HG03469 (cell line): ENCODE results near the gene ARID2.

ENCODE experiments used
- ATAC-seq: cut with Tn5 transposase; IDR thresholded peaks from one replicate; pipeline ENCODE4 v1.9.1; 2021; ENCODE audit warnings: mild to moderate bottlenecking, moderate library complexity, moderate number of reproducible peaks; ENCODE audit not compliant: unreplicated experiment

ARID2 gene

DNA sequence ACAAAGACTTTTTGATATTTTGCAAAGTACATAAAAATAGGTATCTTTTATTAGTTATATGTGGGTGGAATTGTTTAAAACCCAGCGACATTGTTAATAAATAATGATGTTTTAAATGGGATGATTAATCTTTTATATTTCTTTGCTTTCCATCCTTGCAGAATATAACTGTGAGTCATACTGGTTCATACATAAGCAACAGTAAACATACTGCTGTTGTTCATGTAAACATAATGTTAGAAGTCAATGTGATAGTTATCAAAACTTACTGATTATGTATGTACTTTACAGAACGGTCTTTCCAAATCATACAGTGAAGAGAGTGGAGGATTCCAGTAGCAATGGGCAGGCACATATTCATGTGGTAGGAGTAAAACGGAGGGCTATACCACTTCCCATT lies 119.8 kb downstream of the ARID2 start:
- ATAC-seq, result no peak

DNA sequence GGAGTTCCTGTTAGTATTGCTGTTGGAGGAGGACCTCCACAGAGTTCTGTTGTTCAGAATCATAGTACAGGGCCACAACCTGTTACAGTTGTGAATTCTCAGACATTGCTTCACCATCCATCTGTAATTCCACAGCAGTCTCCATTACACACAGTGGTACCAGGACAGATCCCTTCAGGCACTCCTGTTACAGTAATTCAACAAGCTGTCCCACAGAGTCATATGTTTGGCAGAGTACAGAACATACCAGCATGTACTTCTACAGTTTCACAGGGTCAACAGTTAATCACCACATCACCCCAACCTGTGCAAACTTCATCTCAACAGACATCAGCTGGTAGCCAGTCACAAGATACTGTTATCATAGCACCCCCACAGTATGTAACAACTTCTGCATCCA lies 120.8 kb downstream of the ARID2 start:
- no peak for ATAC-seq

DNA sequence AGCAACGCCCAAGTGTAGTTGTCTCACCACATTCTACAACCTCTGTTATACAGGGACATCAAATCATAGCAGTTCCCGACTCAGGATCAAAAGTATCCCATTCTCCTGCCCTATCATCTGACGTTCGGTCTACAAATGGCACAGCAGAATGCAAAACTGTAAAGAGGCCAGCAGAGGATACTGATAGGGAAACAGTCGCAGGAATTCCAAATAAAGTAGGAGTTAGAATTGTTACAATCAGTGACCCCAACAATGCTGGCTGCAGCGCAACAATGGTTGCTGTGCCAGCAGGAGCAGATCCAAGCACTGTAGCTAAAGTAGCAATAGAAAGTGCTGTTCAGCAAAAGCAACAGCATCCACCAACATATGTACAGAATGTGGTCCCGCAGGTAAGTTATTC lies 123.0 kb downstream of the ARID2 start:
- ATAC-seq, result no peak

DNA sequence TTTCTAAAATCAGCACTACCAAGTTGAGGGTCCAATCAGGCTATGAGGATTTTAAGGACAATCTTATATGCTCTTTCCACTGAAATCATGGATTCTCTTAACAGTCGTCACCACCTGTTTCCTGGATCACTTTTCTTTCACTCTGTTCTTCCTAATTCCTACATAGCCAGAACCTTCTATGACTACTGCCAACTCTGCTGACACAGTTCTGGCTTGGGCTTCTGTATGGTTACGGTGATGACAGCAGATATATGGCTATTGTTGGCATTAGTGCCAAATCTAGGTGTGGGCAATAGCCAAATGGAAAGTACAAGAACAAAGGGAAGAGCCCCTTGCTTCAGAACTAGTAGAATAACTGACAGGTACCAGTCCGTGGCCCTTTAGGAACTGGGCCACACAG lies 124.0 kb downstream of the ARID2 start:
- no peak for ATAC-seq

DNA sequence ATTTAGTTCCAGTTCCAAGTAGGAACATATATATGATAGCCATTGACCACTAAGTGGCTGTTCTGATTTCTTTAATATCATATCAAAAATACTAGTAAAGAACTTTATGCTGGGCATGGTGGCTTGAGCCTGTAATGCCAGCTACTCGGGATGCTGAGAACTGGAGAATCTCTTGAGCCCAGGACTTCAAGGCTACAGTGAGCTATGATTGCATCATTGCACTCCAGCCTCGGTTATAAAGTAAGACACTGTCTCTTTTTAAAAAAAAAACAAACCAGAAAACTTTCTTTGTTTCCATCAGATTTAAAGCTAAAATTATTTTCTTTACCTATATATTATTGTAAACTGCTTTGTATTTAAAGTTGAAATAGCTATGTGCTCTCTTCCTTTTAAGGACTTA lies 133.8 kb downstream of the ARID2 start:
- ATAC-seq, result no peak

DNA sequence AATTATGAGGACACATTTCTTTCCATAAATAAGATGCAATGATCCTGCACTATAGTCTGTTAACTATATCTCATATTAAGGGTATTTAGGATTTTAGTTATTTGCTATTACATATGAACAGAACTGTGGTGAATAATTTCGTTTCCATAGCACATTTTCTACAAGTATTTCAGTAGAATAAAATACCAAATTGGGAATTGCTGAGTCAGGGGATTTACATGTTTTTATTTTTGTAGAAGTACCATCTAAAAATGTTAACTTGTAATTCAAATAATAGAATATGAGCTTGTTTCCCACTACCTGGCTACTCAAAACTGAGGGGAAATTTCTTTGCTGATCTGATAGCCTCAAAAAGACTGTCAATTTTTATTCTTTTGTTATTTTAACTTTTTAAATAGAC lies 136.8 kb downstream of the ARID2 start:
- no peak for ATAC-seq

DNA sequence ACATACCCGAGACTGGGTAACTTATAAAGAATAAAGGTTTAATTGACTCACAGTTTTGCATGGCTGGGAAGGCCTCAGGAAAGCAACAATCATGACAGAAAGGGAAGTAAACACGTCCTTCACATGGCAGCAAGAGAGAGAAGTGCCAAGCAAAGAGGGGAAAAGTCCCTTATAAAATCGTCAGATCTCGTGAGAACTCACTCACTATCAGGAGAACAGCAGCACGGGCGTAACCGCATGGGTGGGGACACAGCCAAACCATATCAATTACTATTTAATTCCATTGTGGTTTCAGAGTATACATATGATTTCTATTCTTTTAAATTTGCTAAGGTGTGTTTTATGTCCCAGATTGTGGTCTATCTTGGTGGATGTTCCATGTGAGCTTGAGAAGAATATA lies 142.9 kb downstream of the ARID2 start:
- ATAC-seq, result no peak

DNA sequence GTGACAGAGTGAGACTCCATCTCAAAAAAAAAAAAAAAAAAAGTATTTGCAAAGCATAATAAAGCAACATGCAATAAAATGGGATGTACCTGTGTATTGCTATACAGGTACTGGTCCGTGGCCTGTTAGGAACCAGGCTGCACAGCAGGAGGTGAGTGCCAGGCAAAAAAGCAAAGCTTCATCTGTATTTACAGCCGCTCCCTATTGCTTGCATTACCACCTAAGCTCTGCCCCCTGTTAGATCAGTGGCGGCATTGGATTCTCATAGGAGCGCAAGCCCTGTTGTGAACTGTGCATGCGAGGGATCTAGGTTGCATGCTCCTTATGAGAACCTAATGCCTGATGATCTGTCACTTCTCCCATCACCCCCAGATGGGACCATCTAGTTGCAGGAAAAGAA lies 147.6 kb downstream of the ARID2 start:
- ATAC-seq, result no peak

DNA sequence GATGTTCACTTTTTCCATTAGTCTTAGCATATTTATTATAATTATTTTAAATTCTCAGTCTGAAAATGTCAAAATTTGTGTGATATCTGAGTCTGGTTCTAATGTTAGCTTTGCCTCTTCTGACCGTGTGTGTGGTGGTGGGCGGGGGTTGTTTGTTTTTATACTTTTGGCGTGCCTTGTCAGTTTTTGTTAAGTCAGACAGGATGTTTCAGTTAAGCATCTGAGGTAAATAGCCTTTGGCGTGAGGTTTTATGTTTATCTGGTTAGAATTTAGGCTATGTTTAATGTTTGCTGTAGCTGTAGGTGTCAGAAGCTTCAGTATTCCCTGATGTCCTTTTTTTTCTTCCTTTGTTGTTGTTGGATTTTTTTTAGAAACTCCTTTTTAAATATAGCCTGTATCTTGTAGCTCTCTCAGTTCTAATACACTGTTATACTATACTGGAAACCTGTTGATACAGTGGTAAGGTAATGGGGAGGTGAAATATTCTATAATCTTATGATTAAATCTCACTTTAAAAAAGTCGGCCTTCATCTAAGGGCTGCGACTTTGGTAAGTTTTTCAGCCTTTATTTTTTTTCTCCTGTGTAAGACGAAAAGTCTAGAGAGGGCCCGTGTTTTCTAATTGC lies 149.2 kb downstream of the ARID2 start:
- ATAC-seq, result no peak

DNA sequence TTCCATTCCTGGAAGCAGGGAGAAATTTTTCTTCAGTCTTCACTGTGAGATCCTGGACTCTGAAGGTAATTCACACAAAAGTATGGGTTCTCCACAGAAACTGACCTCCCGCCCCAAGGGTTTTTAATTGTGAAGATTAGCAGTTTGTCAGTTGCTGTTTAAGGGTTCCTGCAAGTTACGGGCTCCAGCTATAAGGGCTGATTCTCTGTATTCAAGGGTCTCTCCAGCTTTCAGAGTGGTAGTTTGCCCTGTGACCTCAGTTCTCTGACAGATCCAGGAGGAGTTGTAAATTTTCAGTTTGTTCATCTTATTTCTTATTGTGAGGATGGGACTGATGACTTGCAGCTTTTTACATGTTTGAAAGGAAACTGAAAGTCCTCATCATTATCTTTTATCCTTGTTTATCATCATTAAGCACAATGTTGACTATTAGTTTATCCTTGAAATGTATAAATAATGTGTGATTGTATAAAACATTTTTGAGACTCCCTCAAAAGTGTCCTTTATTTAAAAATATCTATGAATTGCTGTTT lies 149.9 kb downstream of the ARID2 start:
- ATAC-seq, result no peak

DNA sequence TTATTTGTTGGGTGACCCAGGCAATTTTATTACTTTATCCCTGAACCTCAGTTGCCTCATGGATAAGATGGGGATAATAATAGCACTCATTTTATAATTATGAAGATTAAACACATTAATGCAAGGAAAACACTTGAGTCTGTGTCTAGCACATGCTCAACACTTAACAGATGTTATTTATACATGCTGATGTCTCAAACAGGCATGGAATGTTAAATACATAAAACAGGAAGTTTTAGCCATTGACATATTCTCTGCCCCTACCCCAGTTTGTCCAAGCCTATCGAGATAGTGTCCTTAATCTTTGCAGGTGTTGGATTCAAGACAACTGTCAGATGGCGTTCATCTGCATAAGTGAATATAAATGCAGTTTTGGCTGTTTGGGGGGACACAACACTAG lies 151.0 kb downstream of the ARID2 start:
- ATAC-seq, result no peak

DNA sequence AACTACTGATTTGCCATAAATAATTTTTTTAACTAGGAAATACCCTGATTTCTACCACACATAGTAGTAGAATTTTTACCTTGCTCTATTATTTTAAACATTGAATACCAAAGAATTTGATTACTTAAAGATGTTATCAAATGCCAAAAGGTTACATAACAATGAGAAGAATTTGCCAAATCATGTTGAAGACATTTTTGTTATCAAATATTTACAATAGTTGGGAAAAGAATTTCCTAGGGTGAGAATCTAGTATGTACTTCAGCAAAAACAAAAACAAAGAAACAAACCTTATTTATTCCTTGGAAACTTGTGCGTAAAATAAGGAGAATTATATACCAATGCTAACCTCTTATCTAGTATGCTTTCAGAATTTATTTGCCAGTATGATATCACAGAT lies 153.7 kb downstream of the ARID2 start:
- ATAC-seq, result no peak

DNA sequence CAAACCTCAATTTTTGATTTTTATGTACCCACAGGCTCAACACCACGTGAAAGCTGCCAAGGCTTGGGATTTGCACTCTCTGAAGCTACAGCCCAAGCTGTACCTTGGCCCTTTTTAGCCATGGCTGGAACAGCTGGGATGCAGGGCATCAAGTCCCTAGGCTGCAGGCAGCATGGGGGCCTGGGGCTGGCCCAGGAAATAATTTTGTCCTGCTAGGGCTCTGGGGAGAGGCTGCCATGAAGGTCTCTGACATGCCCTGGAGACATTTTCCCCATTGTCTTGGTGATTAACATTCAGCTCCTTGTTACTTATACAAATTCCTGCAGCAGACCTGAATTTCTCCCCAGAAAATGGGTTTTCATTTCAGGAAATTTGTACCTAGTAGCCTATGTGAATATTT lies 157.2 kb downstream of the ARID2 start:
- ATAC-seq, result no peak

DNA sequence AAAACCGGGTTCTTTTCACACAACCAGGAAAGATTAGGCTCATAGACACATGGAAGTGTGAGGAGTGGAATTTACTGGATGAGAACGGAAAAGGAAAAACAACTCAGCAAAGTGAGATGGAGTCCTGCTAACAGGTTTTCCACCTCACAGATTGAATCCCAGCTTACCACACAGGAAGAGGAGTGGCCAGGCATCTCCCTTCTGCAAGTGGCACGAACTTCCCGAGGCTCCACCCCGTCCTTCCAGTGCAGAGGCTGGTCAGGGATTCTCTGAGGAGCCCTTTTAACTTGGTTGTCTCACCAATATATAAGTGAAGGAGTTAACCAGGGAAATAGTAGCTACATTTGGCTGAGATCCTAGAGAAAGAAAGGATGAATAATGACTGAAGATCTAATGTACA lies 158.0 kb downstream of the ARID2 start:
- ATAC-seq, result no peak

DNA sequence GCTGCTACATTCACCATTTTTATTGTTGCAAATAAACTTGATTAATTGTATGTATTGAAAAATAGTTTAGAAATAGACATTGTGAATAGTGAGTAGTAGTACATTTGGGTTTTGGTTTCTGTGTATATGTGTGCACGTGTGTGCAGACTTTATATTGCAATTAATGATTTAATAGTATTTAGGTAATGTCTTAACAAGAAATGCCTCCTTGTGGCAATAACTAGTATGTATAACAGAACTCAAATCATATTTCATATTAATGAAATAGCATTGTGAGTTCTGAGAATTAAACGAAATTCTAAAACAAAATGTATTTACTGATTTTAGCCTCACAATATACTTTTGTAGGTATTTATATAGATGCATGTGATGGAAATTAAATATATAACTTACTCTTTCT lies 160.8 kb downstream of the ARID2 start:
- ATAC-seq, result no peak

DNA sequence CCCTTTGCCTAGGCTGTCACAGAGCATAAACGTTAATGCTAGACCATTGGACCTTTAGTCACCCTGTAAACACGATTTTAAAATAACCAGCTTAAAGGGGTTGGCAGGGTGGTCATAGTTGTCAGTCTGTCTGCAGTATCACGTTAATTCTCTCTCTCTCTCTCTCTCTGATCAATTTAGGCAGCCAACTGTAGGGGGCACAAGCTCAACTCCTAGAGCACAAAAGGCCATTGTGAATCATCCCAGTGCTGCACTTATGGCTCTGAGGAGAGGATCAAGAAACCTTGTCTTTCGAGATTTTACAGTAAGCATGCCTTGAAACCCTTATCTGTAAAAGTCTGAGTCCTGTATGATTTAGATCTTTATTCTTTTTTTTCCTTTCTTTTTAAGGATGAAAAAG lies 163.7 kb downstream of the ARID2 start:
- no peak for ATAC-seq

DNA sequence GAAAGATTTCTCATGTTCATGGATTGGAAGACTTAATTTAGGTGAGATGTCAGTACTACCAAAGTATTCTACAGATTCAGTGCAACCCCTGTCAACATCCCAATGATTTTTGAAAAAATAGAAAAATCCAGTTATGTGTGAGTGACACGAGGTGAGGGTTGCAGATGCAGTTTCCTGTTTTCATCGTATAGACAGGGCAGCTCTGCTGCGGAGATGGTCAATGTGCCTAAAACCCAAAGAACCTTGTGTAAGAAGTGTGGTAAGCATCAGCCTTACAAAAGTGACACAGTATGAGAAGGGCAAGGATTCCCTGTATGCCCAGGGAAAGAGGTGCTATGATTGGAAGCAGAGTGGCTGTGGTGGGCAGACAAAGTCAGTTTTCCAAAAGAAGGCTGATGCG lies 166.5 kb downstream of the ARID2 start:
- ATAC-seq, result no peak

DNA sequence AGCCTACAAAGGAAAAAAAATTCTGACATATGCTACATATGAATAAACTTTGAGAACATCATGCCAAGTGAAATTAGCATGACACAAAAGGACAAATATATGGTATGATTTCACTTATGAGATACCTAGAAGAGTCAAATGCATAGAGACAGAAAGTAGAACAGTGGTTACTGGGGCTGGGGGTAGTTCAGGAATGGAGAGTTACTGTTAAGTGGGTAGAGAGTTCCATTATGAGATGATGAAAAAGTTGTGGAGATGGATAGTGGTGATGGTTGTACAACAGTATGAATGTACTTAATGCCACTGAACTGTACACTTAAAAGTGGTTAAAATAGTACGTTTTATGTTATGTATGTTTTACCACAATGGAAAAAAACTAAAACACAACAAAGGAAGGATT lies 168.6 kb downstream of the ARID2 start:
- no peak for ATAC-seq

DNA sequence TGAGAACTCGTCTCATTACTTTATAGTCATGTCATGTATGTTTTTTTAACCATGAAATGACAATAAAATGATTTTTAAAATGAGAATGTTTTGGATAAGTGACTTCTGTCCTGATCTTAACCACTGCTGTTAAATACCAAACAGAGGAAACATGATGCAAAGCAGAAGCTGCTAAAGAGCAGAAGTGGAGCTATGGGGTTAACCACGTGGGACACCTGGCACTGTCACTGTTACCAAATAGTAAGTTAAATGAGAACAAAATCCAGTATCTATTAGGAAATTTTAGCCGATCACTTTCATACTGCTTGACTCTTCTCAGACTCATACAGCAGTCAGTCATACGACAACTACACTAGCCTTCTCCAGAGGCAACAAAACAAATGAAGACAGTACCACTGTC lies 178.4 kb downstream of the ARID2 start:
- no peak for ATAC-seq

DNA sequence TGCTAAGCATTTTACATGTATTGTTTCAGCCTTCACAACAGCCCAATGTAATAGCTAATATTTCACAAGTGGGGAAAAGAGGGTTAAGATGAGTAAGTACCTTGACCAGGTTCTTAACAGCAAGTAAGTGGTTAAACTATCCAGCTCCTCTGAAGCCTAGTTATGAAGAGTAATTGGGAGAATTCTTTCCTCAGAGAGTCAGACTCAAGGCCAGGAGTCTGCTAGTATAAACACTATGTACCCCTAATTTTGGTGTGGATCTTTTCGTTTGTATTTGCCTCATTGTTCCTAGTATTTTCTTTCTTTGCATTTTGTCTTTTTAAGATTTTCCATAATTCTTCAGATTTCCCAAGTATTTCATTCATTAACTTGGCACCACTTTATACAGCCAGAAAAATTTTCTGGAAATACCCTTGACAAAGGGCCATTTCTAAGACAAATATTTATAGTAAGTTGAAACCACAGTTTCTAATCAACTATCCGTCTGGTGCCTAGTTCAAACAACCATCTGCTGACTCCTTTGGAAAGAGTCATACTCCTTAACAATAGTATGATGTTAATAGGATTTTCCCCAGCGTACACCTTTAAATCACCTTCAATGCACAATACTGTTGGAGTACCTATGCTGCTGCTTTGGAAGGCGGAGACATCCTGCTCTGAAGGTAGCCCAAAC lies 179.7 kb downstream of the ARID2 start:
- no peak for ATAC-seq

DNA sequence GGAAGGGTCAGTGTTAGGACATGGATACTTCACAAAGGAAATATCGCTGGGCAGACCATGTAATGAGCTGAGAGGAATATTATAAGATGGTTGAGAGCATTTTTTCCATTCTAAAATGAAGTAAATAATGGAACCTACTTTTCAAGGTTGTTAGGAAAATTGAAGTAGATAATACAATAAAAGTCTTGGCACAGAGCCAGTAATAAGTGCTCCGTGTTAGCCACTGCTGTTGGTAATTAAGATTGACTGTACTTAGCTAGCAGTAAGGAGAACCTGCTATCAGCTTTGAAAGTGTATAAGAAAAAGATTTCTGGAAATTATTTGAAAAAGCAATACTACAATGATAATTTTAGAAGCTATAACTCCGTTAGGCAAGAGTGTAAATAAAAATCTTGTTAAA lies 183.3 kb downstream of the ARID2 start:
- no peak for ATAC-seq

DNA sequence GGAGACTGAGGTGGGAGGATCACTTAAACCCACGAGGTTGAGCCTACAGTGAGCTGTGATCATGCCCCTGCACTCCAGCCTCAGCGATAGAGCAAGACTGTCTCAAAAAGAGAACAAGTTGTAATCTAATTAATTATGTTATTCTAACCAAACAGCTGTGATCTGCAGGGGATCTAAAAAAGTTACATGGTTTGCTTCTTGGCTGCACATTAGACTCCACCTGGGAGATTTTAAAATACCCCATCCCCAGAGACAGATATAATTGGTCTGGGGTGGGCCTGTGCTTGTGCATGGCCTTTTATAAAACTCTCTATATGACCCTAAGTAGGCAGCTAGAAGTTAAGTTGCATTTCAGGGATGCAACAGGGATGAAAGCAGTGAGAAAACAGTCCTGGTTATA lies 184.1 kb downstream of the ARID2 start:
- ATAC-seq, result no peak

DNA sequence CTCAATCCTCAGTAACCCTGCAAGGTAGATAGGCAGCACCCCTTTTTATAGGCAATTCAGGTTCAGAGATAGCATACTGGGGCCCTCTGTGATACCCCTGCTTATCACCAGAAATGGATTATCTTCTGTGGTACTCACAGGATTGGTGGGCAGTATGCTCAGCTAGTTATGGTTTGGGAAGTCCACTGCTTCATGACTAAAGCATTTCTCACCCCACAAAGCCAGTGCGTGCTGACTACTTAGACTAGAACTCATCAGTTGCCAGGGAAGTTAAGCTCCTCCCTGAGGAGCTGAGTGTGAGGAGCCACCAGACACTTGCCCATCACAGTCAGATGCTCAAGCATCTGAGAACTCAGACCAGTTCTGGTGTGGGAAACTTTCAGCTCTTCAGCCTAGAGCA lies 184.6 kb downstream of the ARID2 start:
- no peak for ATAC-seq
